Vagina (tissue), 2 donors: ENCODE results near the gene SCGN. TPM values are rescaled to one million over a fixed set of nuclear protein-coding genes. Genes with fewer than 3 reads are reported as not detected.

Source experiments
- DNase-seq, 2 donors: peaks; one replicate each; pipeline ENCODE4 v3.0.0-alpha.2; 2017; ENCODE audit errors: extremely low spot score in 2 of 2
- H3K27ac ChIP-seq: fragments of 200-600 bp; sonication (generic); one replicate; pipeline ENCODE4 v1.5.1; 2019
- H3K27me3 ChIP-seq: fragments of 200-600 bp; sonication (generic); one replicate; pipeline ENCODE4 v1.5.1; 2019
- H3K36me3 ChIP-seq, 2 donors: fragments of 200-600 bp; sonication (generic); one replicate each; pipeline ENCODE4 v1.5.1; 2017 to 2019
- H3K4me1 ChIP-seq: fragments of 200-600 bp; sonication (generic); one replicate; pipeline ENCODE4 v1.5.1; 2019
- H3K4me3 ChIP-seq, 2 donors: fragments of 200-600 bp; sonication (generic); 1 replicate in 1 of 2; 2 replicates in 1 of 2; pipeline ENCODE4 v1.5.1; 2016 to 2019
- H3K9me3 ChIP-seq: fragments of 200-600 bp; sonication (generic); one replicate; pipeline ENCODE4 v1.5.1; 2019
- POLR2A ChIP-seq, 2 donors: fragments of 450-650 bp; IDR thresholded peaks; one replicate each; pipeline ENCODE4 v1.6.1; 2017; ENCODE audit warnings: antibody characterized with exemption in 2 of 2, mild to moderate bottlenecking in 2 of 2, moderate library complexity in 2 of 2
- POLR2AphosphoS5 ChIP-seq, 2 donors: sonication (generic); formaldehyde crosslinking; IDR thresholded peaks; one replicate each; pipeline ENCODE4 v1.9.0; 2017; ENCODE audit warnings: antibody characterized with exemption in 2 of 2, mild to moderate bottlenecking in 2 of 2, low read depth in 1 of 2; ENCODE audit not compliant: insufficient read depth in 1 of 2
- intact Hi-C: fragments of 100-400 bp; cut with DNase I; formaldehyde crosslinking; loops from one replicate; pipeline ENCODE4 v1.15.1; 2023
- total RNA-seq: library from RNA; depleted of rRNA; stranded (reverse); fragments of >200 nt; gene quantifications from one replicate; pipeline ENCODE4 v1.2.3, GENCODE V29; 2016
- TF ChIP-seq, protein P1 (sequence below), 3 experiments: fragments of 450-650 bp in 2 of 3; fragments of 200-600 bp in 1 of 3; sonication (generic) in 1 of 3; IDR thresholded peaks; one replicate each; pipeline ENCODE4 v1.5.1; 2017 to 2019; ENCODE audit warnings: antibody characterized with exemption in 3 of 3, mild to moderate bottlenecking in 2 of 3, moderate library complexity in 2 of 3

The SCGN gene
- total RNA-seq, 1 donor from 2014 or later, result not detected

DNA sequence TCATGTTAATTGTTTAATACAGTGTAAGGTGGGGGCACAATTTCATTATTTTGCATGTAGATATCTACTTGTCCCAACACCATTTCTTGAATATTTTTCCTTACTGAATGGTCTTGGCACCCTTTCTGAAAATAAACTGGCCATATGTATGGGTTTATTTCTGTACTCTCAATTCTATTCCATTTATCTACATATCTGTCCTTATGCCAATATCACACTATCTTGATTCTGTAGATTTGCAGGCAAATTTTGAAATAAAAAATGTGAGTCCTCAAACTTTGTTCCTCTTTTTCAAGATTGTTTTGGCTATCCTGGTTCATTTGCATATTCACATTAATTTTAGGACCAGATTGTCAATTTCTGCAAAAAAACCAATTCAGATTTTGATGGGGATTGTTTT lies 34.8 kb downstream of the SCGN start:
- H3K27ac ChIP-seq, result no peak overlapping the region
- intact Hi-C loops, result no loop called here
- no peaks in the 10 kb centered on the region for H3K36me3 ChIP-seq
- no peak for TF ChIP-seq POLR2AphosphoS5 (IDR thresholded peaks at IDR 0.05; ENCODE audit: insufficient read depth in 1 of 2, low read depth in 1 of 2)
- TF ChIP-seq, protein P1, sequence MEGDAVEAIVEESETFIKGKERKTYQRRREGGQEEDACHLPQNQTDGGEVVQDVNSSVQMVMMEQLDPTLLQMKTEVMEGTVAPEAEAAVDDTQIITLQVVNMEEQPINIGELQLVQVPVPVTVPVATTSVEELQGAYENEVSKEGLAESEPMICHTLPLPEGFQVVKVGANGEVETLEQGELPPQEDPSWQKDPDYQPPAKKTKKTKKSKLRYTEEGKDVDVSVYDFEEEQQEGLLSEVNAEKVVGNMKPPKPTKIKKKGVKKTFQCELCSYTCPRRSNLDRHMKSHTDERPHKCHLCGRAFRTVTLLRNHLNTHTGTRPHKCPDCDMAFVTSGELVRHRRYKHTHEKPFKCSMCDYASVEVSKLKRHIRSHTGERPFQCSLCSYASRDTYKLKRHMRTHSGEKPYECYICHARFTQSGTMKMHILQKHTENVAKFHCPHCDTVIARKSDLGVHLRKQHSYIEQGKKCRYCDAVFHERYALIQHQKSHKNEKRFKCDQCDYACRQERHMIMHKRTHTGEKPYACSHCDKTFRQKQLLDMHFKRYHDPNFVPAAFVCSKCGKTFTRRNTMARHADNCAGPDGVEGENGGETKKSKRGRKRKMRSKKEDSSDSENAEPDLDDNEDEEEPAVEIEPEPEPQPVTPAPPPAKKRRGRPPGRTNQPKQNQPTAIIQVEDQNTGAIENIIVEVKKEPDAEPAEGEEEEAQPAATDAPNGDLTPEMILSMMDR (IDR thresholded peaks at IDR 0.05), result no peak
- no peak for TF ChIP-seq POLR2A (IDR thresholded peaks at IDR 0.05)
- DNase-seq, result no peak
- H3K27me3 ChIP-seq, result no peaks in the 10 kb centered on the region
- H3K4me3 ChIP-seq, result no peak overlapping the region
- no peaks in the 10 kb centered on the region for H3K4me1 ChIP-seq
- H3K9me3 ChIP-seq, result no peaks in the 10 kb centered on the region

DNA sequence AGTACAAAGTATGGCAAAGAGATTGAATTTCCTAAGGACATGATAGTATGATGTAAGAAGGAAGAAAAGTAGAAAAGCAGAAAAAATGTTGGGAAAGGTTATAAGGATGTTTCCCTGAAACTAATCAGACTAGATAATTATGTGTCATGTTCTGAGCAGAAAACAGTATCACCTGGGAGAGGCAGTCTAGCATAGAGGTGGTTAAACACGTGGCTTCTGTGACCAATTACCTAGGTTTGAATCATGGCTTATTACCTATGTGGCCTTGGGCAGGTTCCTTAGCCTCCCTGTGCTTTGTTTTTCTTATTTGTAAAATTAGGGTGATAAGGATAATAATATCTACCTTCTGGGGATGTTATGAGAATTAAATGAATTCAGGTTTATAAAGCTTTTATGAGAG lies 38.0 kb downstream of the SCGN start:
- no peak for TF ChIP-seq POLR2AphosphoS5 (IDR thresholded peaks at IDR 0.05; ENCODE audit: insufficient read depth in 1 of 2, low read depth in 1 of 2)
- TF ChIP-seq POLR2A (IDR thresholded peaks at IDR 0.05), result no peak
- TF ChIP-seq, protein P1 (IDR thresholded peaks at IDR 0.05), result no peak
- Histone ChIP-seq H3K4me1 (no peaks in the 10 kb centered on the region), H3K9me3 (no peaks in the 10 kb centered on the region), H3K36me3 (no peaks in the 10 kb centered on the region), H3K4me3 (no peak overlapping the region), H3K27me3 (no peaks in the 10 kb centered on the region), H3K27ac (no peak overlapping the region)
- intact Hi-C loops, result no loop called here
- DNase-seq, result no peak

DNA sequence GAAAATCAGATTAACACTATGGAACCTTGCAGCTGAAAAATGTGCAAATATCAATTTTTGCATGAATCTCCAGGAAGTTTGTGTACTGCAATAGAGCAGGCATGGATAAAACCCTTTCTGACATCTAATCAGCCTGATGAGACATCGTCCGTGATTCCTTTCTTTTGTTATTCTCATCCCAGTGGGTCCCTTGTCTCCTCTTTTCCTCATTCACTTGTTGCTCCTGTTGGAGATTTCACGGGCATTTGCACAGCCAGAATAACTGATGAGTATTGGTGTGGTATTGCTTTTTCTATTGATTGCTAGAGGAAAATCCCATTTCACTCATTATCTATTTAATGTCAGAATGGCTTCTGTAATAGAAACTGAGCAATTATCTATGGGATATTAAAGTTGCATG lies 39.9 kb downstream of the SCGN start:
- no peak for DNase-seq
- intact Hi-C loops, result no loop called here

DNA sequence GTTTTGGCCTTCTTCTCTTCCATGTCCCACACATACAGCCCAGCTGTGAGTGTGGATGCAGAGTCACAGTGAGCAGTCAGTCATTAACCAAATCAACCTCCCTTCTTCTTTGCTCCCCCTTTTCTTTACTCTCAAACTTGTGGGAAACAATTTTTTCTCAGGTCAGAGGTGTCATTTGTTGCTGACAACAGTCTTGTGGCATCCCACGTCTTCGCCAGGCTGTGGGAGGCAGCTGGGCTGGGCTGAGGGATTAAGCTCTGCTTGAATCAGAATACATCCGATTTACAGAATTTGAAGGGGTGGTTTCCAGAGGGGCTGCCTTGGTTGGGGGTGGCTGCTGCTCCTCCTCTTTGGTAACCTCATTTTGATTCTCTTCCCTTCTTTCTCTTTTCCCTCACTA lies 40.5 kb downstream of the SCGN start:
- H3K4me3 ChIP-seq, result no peak overlapping the region
- DNase-seq, result no peak
- H3K9me3 ChIP-seq, result no peaks in the 10 kb centered on the region
- H3K36me3 ChIP-seq, result no peaks in the 10 kb centered on the region
- H3K27me3 ChIP-seq, result no peaks in the 10 kb centered on the region
- TF ChIP-seq, protein P1 (IDR thresholded peaks at IDR 0.05), result no peak
- TF ChIP-seq POLR2A (IDR thresholded peaks at IDR 0.05) (no peak), POLR2AphosphoS5 (IDR thresholded peaks at IDR 0.05; ENCODE audit: insufficient read depth in 1 of 2, low read depth in 1 of 2) (no peak)
- H3K27ac ChIP-seq, result no peak overlapping the region
- no peaks in the 10 kb centered on the region for H3K4me1 ChIP-seq
- intact Hi-C loops, result no loop called here

More for the DNA sequence above, 39.9 kb downstream of the SCGN start:
- Histone ChIP-seq H3K4me3 (no peak overlapping the region), H3K4me1 (no peaks in the 10 kb centered on the region), H3K27ac (no peak overlapping the region), H3K36me3 (no peaks in the 10 kb centered on the region), H3K9me3 (no peaks in the 10 kb centered on the region), H3K27me3 (no peaks in the 10 kb centered on the region)
- no peak for TF ChIP-seq POLR2A (IDR thresholded peaks at IDR 0.05)
- TF ChIP-seq, protein P1 (IDR thresholded peaks at IDR 0.05), result no peak
- TF ChIP-seq POLR2AphosphoS5 (IDR thresholded peaks at IDR 0.05; ENCODE audit: insufficient read depth in 1 of 2, low read depth in 1 of 2), result no peak

DNA sequence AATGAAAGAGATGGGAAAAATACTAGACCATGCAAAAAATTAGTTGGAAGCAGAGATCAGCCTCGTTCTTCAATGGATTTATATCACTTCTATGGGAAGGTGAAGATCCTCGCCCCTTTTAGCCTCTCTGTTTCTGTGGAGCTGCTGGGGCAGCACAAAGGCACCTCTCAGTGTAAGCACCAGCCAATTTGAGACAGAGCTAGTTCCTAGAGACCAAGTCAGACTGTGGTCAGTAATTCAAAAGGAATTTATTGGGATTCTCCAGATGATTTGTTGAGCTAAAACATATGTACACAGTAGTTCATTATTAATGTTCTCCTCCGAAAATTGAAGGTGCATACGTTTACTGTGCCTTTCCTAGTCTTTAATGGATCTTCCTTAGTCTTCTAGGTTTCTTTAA lies 42.4 kb downstream of the SCGN start:
- Histone ChIP-seq H3K4me1 (no peaks in the 10 kb centered on the region), H3K27me3 (no peaks in the 10 kb centered on the region), H3K9me3 (no peaks in the 10 kb centered on the region), H3K4me3 (no peak overlapping the region), H3K36me3 (no peaks in the 10 kb centered on the region), H3K27ac (no peak overlapping the region)
- intact Hi-C loops, result no loop called here
- TF ChIP-seq, protein P1 (IDR thresholded peaks at IDR 0.05), result no peak
- no peak for TF ChIP-seq POLR2AphosphoS5 (IDR thresholded peaks at IDR 0.05; ENCODE audit: insufficient read depth in 1 of 2, low read depth in 1 of 2)
- TF ChIP-seq POLR2A (IDR thresholded peaks at IDR 0.05), result no peak
- DNase-seq, result no peak
